IMR-90 (cell line): ENCODE results near the gene PLCB2.

ENCODE experiments used
- RAD21 ChIP-seq: IDR thresholded peaks from 2 replicates; pipeline ENCODE4 v1.6.1; 2012; ENCODE audit warnings: low read length, improper control_type of control experiment
- TF ChIP-seq, protein P1 (sequence below): conservative IDR thresholded peaks from 2 replicates; pipeline ENCODE4 v1.5.1; 2012; ENCODE audit warnings: mild to moderate bottlenecking, low read depth, low read length, improper control_type of control experiment

- TF ChIP-seq, protein P1, sequence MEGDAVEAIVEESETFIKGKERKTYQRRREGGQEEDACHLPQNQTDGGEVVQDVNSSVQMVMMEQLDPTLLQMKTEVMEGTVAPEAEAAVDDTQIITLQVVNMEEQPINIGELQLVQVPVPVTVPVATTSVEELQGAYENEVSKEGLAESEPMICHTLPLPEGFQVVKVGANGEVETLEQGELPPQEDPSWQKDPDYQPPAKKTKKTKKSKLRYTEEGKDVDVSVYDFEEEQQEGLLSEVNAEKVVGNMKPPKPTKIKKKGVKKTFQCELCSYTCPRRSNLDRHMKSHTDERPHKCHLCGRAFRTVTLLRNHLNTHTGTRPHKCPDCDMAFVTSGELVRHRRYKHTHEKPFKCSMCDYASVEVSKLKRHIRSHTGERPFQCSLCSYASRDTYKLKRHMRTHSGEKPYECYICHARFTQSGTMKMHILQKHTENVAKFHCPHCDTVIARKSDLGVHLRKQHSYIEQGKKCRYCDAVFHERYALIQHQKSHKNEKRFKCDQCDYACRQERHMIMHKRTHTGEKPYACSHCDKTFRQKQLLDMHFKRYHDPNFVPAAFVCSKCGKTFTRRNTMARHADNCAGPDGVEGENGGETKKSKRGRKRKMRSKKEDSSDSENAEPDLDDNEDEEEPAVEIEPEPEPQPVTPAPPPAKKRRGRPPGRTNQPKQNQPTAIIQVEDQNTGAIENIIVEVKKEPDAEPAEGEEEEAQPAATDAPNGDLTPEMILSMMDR, result no peak
- TF ChIP-seq RAD21, result no peak
Observed at GRCh38 chr15:40281057-40281800, 26.5 kb downstream of the PLCB2 start.
